Hippocampal formation (tissue), 2 donors: ENCODE measurements around the gene HECTD2.
"Not testable (repeated sequence)": the region's sequence is repeated elsewhere in the genome, so short reads cannot be mapped to it uniquely, and the experiment has no call there.

Source experiments
- DNase-seq, 2 donors: peaks; one replicate each; lab custom pipeline; 2025; lab: John Stamatoyannopoulos, UW

The HECTD2 gene

DNA sequence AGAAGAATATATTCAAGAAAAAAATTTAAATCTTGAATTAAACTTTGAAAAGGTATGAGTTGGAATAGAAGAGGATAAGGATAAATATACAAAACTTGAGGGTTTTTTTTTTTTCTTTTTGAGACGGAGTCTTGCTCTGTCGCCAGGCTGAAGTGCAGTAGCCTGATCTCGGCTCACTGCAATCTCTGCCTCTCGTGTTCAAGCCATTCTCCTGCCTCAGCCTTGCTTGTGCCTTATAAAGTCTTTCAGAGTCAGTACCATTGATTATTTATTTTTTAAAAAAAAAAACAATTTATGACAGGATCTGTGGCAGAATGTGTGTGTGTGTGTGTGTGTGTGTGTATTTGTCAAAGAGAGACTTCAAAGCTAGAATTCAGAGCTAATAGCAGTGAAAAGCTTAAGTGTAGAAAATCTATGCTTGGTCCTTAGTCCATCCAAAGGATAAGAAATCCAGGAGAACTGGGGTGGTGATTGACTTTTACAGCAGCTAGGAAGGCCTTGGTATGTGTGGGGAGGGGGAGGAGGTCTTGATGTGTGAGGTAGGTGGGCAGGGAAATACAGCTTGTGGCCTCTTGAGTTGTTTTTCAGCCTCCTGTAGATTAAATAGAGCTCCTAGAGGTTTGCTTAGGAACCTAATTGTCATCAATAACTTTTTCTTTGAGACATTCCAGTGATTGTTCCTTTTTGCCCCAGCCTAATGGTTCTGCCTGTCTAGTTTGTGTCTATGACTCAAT, 2.4 kb downstream of the HECTD2 start:
- no peak for DNase-seq

DNA sequence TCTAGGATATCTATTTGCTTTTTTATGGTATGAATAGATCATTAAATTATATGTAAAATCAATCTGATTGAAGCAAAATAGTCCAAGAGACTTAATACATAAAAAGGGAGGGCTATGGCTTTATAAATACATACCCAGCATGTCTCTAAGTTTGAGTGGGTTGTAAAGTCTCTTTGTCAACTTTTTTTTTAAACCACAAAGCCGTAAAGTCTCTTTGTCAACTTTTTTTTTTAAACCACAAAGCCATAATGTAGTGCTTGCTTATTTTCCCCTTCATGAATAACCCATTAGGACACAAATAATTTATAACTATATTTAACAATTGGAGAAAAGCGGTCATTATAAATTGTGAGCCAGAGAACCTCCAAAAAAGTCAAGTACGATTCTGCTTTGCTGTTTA, 5.7 kb downstream of the HECTD2 start:
- no peak for DNase-seq

DNA sequence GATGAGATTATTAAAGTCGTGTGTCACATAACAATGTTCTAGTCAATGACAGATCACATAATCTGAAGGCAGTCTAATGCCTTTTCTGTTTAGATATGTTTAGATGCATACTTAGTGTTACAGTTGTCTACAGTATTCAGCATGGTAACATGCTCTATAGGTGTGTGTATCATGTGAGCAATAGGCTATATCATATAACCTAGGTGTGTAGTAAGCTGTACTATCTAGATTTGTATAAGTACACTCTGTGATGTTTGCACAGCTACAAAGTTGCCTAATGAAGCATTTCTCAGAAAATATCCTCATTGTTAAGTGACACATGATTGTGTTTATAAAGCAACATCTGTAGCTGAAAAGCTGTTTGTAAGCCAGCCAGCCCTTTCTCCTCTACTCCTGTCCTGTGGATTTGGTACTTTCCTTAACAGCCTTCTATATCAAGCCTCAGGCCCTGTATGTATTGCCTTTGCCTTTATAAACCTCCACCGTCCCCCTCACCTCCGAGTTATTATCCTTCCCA, 6.3 kb downstream of the HECTD2 start:
- no peak for DNase-seq

DNA sequence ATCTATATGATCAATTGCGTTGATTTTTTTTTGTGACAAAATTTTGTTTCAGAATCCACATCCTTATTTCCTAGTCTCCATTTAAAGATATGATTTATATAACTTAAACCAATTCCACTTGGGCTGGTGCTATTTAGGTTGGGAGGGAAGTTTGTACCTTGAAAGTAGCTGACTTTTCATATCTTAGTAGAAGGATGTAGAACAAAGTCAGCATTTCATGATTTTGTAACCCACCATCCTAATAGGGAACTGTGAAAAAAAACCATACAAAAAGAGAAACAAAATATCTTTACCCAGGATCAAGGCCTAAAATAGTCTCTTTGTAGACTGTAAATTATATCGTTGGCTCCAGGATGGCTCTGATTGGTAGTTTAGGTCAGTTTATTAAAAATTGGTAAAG, 8.3 kb downstream of the HECTD2 start:
- DNase-seq: no peak

DNA sequence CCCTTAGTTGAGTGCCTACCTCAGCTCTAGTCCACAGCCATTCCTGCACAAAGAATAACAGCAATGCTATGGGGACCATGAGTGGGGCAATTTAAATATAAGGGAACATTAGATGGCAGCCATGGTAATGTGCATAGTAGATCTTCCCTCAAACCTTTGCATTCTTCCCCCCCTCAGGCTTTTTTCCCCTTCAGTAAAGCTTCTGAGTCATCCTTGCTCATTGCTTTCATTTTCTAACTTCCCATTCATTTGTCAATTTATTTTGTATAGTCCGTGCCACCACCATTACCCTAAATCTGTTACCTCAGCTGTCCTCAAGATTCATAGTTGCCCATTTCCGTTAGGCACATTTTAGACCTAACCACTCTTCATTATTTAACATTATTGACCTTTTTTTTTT, 10.7 kb downstream of the HECTD2 start:
- no peak for DNase-seq

DNA sequence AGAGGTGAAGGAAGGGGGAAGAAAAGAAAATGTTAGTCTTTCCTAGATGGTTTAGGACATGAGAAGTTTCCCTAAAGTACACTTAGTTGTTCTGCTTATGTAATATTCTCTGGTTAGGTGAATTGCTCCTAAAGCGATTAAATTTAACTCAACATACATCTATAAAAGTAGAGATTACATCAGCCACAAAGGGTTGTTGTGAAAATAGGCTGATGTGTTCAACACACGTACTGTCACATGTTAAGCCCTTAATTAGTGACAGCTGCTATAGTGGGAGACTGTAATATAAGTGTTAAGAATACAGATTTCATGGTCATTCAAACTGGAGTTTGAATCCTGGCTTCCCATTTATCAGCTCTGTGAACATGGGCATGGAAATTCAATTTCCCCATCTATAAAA, 12.8 kb downstream of the HECTD2 start:
- DNase-seq: no peak

DNA sequence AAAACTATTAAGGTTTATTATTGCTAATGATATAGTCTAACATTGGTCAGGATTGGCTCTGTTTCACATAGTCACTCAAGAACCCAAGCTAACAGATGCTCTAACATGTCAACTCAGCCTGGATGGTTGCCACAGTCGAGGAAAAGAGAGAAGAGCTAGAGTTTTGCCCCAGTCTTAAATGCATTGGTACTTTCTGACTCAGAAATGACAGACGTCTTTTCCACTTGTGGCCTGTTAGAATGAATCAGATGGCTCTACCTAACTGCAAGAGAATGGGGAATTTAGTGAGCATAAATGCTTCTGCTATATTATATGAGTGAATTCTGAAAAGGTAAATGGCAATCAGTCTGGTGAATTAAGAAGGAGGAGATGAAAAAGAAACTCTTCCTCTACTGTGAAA, 13.9 kb downstream of the HECTD2 start:
- DNase-seq: no peak

DNA sequence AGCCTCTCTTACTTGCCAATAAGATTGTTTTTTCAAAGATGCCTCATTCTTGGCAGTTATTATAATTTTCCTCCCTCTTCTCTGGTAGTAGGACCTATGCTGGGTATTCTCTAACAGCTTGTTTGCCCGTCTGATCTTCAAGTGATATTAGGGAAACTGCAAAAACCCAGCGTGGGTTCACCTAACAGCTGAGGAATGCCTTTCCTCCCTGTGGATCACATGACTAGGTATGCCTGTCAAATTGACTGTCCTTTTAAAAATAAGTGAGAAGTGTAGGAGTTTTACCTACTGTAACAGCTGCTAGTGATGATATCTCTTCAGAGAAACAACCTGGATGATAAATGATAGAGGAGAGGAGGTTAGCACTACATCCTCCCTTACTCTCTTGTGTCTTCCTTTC, 22.0 kb downstream of the HECTD2 start:
- DNase-seq: no peak

DNA sequence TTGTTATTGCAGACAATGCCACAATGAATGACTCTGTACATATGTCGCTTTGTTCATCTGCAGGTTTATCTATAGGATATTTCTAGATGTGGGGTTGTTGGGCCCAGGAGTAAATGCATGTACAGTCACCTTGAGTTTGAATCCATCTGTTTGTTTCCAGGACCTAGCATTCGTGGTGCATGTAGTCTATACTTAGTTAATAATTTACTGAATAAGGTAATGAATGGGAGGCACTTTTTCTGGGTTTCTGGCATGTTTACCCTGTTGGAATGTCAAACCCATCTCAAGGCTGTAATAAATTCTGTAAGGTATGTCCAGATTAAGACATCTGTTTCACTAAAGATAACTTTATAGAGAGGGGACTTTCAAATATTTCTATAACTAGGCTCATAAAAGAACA, 23.5 kb downstream of the HECTD2 start:
- DNase-seq: no peak

DNA sequence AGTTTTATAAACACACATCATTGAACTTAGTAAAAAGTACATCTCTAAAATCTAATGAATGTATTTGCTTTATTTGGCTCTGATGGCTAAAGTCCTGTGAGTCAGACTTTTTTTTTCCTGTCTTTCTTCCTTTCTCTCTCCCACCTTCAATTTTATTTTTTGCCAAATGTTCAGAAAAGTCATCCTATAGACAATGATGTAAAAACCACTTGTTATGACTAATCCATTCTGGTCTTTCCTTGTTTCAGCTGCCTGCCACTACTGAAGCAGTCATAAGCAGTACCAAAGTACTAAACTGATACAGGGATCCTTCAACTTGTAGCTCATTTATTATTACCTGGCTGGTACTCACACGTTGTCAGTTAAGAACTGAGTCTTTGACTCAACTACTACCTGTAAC, 23.9 kb downstream of the HECTD2 start:
- DNase-seq: no peak

DNA sequence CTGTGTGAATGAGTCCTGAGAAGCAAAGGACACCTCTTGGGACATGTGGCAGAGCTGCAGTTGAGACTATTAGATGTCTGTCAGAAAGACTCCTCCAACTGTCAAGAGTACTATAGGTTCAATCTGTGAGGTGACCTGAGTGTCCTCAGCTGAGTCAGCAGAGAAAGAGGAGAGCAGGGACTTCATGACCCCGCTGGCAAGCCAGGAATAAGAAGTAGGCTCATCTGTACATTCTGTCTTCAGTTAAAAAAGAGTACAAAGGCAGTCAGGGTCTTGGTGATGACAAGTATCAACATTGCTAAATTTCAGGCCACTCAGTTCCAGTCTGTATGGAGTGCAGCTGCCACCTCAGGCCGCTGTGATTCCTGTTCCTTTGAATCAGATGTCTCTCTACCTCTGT, 25.1 kb downstream of the HECTD2 start:
- DNase-seq: no peak

DNA sequence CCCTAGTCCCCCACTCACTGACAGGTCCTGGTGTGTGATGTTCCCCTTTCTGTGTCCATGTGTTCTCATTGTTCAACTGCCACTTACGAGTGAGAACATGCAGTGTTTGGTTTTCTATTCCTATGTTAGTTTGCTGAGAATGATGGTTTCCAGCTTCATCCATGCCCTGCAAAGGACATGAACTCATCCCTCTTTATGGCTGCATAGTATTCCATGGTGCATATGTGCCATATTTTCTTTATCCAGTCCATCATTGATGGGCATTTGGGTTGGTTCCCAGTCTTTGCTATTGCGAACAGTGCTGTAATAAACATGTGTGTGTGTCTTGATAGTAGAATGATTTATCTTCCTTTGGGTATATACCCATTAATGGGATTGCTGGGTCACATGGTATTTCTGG, 28.1 kb downstream of the HECTD2 start:
- DNase-seq: not testable (repeated sequence)

DNA sequence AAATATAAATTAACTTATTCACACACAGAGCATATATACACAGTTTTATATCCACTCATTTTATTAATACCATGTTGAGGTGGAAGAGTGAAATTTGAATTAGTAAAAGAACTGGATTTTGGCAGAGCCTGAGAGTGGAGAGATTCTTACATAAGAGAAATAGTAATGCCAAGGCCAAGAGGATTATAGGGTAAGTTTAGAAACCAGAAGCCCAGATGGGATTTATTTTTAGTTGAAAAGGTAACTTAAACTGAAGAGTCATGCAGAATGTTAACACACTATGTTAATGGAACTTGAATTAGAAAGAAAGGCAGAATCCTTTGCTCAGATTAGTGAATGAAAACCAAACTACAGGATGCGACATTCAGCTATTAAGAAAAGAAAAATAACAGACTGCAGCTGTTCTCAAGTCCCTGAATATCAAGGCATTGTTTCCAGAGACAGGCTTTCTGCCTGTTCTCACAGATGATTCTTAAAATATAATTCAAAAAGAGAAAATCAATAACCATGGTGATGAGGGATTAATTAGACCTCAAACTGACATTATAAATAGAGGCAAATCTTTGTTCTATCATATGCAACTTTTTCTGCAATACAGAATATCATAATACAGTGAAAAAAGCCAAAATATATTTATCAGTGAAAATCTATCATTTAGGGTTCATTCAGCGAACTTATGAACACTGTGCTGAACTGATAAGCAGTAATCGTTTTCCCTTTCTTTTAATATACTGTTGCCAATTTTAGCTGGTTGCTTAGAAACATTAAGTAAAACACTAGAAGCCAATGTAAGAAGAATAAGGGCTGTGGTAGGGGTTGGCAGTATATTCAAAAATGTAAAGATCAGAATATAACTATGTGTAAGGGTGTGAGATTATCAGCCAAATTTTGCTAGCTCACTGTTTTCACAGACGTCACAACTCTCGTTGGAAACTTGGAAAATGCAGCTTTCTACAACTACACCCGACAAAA, 34.4 kb downstream of the HECTD2 start:
- no peak for DNase-seq

DNA sequence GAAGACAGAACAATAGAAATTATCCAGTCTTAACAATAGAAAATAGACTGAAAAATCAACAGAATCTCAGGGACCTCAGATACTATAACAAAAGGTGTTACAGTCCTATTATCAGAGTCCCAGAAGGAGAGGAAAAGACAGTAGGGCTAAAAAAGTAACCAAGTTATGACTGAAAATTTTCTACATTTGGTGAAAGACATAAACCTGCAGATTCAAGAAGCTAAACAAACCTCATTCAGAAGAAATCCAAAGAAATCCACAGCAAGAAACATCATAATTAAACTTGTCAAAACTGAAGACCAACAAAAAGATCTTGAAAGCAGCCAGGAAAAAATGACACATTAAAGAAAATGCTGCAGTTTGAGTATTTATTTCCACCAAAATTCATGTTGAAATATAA, 41.9 kb downstream of the HECTD2 start:
- DNase-seq: no peak

DNA sequence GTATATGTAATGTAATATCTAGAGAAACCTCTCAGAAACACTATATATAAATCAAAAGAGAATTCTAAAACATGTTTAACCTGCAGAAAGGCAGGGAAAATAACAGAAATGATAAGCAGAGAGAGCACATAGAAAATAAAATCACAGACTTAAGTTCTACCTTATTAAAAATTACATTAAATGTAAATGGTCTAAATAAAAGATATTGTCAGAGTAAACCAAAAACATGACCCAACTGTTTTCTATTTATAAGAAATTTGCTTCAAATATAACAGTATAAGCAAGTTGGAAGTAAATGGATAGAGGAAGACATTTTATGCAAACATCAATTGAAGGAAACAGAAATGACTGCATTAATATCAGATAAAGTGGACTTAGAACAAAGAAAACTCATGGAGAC, 43.4 kb downstream of the HECTD2 start:
- DNase-seq: no peak

DNA sequence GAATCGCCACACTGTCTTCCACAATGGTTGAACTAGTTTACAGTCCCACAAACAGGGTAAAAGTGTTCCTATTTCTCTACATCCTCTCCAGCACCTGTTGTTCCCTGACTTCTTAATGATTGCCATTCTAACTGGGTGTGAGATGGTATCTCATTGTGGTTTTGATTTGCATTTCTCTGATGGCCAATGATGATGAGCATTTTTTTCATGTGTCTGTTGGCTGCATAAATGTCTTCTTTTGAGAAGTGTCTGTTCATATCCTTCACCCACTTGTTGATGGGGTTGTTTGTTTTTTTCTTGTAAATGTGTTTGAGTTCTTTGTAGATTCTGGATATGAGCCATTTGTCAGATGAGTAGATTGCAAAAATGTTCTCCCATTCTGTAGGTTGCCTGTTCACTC, 45.0 kb downstream of the HECTD2 start:
- DNase-seq: not testable (repeated sequence)

DNA sequence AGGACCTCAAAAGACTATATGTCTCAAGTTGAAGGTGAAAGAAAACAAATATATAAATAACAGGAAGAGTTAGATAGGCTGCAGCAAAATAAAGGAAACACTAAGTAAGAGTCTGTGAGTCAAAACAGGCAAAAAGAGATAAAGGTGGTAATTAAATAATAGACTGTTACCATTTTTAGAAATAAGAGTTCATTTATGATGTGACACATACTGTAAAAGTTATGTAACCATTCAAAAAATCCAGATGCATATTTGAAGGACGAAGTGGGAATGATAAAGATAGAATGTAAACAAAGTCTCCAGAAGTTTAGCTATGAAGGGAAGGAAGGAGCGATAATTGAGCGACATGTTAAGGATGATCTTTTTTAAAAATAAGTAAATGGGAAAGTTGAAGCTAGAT, 50.5 kb downstream of the HECTD2 start:
- DNase-seq: no peak

DNA sequence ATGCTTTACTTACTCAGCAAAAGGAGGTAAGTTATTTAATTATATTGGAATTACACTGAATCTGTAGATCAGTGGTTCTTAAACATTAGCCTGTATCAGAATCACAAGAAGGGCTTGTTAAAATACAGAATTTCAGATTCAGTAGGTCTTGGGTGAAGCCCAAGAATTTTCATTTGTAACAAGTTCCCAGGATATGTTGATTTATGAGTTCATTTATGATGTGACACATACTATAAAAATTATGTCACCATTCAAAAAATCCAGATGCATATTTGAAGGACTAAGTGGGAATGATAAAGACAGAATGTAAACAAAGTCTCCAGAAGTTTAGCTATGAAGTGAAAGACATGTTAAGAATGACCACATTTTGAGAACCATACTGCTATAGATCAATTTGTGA, 52.3 kb downstream of the HECTD2 start:
- DNase-seq: no peak

DNA sequence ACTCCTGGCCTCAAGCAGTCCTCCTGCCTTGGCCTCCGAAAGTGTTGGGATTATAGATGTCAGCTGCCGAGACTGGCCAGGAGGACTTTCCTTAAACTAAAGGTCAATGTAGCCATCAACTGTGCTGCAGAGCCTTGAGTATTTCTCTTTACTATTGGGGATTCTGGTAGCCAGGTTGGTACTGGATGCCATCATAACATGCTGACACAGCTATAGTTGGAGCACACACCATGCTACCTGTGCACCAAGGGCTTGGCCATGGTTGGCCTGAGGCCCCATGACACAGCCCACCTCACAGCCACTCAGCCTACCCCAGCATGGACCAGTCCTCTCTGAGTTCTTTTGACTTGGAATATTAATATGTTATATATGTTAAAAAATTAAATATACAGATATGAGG, 54.4 kb downstream of the HECTD2 start:
- no peak for DNase-seq

DNA sequence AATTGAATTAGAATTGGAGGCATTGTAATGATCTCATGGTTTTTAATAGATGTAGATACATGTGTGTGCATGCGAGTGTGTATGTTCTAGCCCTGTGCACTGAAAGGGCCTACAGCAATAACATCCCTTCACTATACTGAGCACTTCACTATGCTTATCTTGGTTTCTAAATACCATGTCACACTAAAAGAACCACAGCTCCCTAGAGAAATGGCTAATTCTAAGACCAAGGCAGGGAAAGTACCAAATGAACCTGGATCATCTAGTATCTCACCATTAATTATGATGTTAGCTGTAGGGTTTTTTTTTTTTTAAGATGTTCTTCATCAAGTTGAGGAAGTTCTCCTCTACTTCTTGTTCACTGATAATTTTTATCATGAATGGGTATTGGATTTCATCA, 55.1 kb downstream of the HECTD2 start:
- no peak for DNase-seq

DNA sequence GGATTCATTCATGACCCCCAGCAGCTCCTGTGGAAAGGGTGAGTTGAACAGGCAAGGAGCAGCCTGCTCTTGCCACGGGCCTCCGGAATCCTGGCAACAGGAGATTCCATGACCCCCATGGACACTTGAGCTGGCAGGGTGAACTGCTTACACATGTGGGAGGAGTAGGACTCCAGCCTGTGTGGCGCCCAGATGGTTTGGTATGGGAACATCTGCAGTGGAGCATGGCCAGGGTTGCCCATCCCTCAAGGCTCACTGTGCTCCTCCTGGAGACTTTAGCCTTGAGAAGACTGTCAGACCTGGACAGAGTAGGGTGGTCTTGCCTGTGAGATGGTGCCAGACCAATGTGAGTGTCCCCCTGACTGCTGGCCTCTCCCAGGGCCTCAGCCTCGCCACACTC, 57.0 kb downstream of the HECTD2 start:
- DNase-seq: no peak

DNA sequence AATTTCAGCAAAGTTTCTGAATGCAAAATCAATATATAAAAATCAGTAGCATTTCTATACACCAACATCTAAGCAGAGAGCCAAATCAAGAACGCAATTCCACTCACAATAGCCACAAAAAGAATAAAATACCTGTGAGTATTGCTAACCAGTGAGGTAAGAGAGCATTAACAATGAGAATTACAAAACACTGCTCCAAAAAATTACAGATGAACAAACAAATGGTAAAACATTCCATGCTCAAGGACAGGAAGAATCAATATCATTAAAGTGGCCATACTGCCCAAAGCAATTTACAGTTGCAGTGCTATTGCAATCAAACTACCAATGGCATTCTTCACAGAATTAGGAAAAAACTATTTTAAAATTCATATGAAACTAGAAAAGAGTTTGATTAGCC, 61.5 kb downstream of the HECTD2 start:
- no peak for DNase-seq

DNA sequence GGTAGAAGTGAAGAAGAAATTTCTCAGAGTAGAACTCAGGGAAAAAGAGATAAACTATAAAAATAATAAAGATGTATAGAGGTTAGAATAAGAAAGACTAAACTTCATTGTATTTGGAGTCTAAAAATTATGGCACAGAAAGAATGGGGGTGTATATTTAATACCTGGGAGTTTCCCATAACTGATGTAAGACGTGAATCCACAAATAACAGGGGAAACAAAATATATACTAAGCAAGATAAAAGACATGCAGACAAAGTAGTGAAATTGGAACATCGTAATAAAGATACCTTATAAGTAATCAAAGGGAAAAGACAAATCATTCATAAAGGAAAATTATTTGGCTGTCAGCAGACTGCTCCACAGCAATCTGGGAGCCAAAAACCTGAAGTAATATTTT, 62.8 kb downstream of the HECTD2 start:
- no peak for DNase-seq
